H1 (cell line): ENCODE results near the gene ELL2.

Experiments
- CEBPB ChIP-seq: IDR thresholded peaks from 2 replicates; pipeline ENCODE4 v1.6.1; 2012; ENCODE audit warnings: low read depth, low read length
- POLR2AphosphoS5 ChIP-seq: IDR thresholded peaks from 2 replicates; pipeline ENCODE4 v1.6.1; 2011; ENCODE audit warnings: low read depth, low read length
- ZNF274 ChIP-seq: IDR thresholded peaks from 2 replicates; pipeline ENCODE4 v1.7.0; 2012; ENCODE audit warnings: low read length, borderline replicate concordance; ENCODE audit errors: extremely low read depth

GRCh38 chr5:95946451-95946850 is 15.2 kb downstream of the ELL2 start:
- no peak for TF ChIP-seq CEBPB
- no peak for TF ChIP-seq POLR2AphosphoS5
- no peak for TF ChIP-seq ZNF274
